Endothelial cell of umbilical vein (primary cell): ENCODE results near the gene CCDC183.

ENCODE experiments used
- CTCF ChIP-seq, 2 donors: IDR thresholded peaks; 1 replicate in 1 of 2; 2 replicates in 1 of 2; pipeline ENCODE4 v1.5.1; 2011; ENCODE audit warnings: low read length in 2 of 2, mild to moderate bottlenecking in 2 of 2, moderate library complexity in 2 of 2, control low read depth in 1 of 2, inconsistent platforms in 1 of 2, low read depth in 1 of 2; ENCODE audit not compliant: insufficient read depth in 1 of 2; ENCODE audit errors: extremely low read depth in 1 of 2
- EZH2 ChIP-seq: IDR thresholded peaks from 2 replicates; pipeline ENCODE4 v1.6.1; 2012; ENCODE audit warnings: borderline replicate concordance, low read depth, mild to moderate bottlenecking, moderate library complexity, low read length, inconsistent platforms; ENCODE audit not compliant: severe bottlenecking
- FOS ChIP-seq: IDR thresholded peaks from 2 replicates; pipeline ENCODE4 v1.6.1; 2011; ENCODE audit warnings: mild to moderate bottlenecking, low read length, moderate library complexity, borderline replicate concordance; ENCODE audit not compliant: insufficient read depth
- JUN ChIP-seq: IDR thresholded peaks from 2 replicates; pipeline ENCODE4 v1.6.1; 2011; ENCODE audit warnings: borderline replicate concordance, low read depth; ENCODE audit not compliant: insufficient read length, insufficient read depth
- MAX ChIP-seq: IDR thresholded peaks from 2 replicates; pipeline ENCODE4 v1.6.1; 2011; ENCODE audit not compliant: insufficient read depth, insufficient read length
- MYC ChIP-seq: IDR thresholded peaks from one replicate; pipeline ENCODE4 v1.6.1; 2011; ENCODE audit warnings: mild to moderate bottlenecking, low read depth, low read length
- POLR2A ChIP-seq: IDR thresholded peaks from 2 replicates; pipeline ENCODE4 v1.6.1; 2012; ENCODE audit warnings: low read depth, mild to moderate bottlenecking, control low read depth, low read length
- POLR2AphosphoS5 ChIP-seq: IDR thresholded peaks from 2 replicates; pipeline ENCODE4 v1.6.1; 2012; ENCODE audit warnings: low read depth, mild to moderate bottlenecking, control low read depth, low read length, moderate library complexity; ENCODE audit not compliant: insufficient read depth

- TF ChIP-seq CTCF (IDR thresholded peaks at IDR 0.05; ENCODE audit: extremely low read depth in 1 of 2, insufficient read depth in 1 of 2, low read depth in 1 of 2, low read length in 2 of 2) = no peak
- TF ChIP-seq POLR2AphosphoS5 = no peak
- no peak for TF ChIP-seq EZH2
- TF ChIP-seq POLR2A = no peak
- TF ChIP-seq FOS = no peak
- TF ChIP-seq MYC = no peak
- TF ChIP-seq MAX = no peak
- no peak for TF ChIP-seq JUN
Observed at GRCh38 chr9:136849960-136850865, 54.1 kb downstream of the CCDC183 start.
